Hypothalamus (tissue), 51 donors: ENCODE measurements around the gene BMPER.

ENCODE experiments used
- DNase-seq, 51 donors: peaks; one replicate each; lab custom pipeline; 2025; lab: John Stamatoyannopoulos, UW

Gene BMPER

DNA sequence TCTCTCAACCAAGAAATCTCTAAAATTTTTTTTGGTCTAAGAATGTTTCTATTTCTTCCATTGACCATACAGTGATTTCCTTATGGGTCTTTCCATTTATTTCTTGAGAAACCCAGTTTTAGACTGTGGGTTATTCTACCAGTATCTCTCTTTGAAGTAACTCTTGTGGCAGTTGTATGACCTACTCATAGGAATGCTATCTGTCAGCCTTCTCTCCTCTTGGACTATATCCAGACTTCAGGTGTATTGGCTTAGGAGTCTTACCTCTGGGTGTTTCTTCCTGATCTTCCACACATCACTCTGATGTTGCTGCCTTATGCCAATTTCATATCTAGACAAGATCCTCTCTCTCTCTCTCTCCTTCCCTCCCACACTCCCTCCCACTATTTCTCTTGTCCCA is 178.1 kb downstream of the BMPER start:
- DNase-seq: no peak

- no peak for DNase-seq
Measured at GRCh38 chr7:34084651-34085050, 179.3 kb downstream of the BMPER start.

GRCh38 chr7:34086064-34086463 is 180.7 kb downstream of the BMPER start:
- no peak for DNase-seq

DNA sequence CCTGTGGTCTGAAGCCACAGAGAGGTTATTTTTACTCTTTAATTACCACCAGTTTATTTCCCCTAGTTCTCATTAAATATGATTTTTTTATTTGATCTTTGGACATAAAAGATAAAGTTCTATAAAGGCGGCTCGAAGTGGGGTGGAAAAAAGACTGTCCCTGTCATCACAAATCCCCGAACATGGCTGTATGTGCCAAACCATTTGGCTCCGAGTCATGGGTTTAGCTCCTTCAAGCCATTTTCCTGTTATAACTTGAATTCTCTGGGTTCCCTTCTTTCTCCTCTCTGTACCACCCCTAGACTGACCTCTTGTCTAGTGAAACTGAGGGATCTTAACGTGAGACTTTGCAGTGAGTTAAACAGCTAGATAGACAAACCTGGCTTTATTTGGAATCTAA is 181.6 kb downstream of the BMPER start:
- DNase-seq: no peak

DNA sequence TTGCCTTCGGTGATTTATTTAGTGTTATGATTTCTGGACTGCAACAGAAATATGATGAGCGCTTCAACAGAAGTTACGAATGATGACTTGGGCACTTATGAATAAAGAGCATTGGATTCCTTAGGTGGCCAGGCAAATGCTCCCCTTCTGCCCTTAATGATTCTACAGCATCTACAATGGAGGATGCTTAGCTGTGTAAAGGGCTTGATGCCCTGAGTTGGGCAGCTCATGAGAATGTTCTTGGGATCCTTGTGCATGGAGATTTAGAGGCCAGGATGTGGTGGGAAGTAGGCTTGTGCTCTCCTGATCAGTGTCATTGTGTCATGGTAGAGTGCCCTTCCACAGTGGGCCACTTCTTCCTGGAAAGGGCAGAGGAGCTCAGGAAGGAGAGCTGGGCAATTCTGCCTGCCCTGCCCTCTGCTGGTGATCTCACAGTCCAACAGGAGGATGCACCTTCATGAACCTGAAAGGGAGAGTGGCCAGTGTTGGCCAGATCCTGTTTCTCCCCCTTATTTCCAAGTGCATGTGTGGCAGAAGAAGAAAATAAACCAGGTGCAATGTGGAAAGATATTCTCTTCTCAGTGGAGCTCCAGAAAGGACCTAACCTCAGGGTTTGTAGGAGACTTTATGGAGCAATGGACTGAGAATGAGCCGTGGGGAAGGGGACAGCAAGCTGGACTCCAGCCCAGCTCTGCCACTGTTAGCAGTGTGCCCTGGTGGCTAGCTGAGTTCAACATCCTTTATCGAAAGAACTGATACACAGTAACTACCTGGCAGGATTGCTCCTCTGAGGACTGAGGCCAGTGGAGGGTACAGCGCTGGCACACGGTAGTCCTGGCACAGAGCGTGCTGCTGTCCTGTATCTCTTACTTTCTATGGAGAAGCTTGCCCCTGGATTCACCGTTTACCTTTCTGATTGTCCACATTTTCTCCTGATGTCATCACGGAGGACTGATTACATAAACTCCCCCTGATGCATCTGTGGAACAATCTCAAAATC is 182.9 kb downstream of the BMPER start:
- peak in 1 of 51 donors; percentile 4 for DNase-seq

- no peak for DNase-seq
Measured at GRCh38 chr7:34090816-34091215, 185.5 kb downstream of the BMPER start.

- DNase-seq: no peak
Measured at GRCh38 chr7:34091321-34091917, 186.1 kb downstream of the BMPER start.

DNA sequence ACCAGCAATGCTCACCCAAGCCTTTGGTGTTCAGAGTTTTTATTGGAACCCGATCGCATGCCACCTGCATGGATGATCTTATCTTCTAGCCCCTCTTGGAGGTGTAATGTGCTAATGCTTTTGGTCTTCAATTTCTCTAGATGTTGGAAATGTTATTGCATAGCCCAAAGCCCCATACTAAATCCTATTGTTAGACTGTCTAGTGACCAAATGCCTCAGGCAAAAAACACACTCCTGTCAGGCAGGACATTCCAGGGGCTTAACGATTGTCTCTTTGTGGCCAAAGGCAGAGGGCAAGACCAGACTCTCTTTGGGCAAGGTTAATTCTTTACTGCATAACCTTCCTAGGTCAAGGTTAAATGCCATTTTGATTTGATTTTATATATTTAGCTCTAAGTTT is 187.9 kb downstream of the BMPER start:
- DNase-seq: no peak

DNA sequence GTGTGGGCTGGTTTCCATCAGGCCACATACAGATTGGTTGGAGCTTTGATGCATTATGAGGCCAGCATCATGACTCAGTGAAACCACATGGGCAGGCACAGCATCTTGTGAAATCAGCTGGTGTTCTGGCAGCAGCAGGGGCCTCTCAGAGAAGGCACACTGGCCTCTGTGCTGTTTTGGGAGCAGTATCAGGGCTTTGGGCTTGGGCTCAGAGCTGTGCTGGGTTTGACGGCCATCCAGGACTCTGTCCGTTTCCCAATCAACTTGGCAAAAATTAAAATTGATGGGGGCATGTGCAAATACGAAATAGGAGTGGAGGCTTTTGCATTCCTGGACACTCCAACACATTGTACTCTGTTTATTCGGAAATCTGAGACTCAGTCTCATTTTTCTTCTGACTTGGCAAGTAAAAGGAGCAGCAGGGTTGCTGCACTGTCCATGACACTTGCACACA is 190.9 kb downstream of the BMPER start:
- peak in 8 of 51 donors; percentile 3 to 45 (median 22) for DNase-seq

DNA sequence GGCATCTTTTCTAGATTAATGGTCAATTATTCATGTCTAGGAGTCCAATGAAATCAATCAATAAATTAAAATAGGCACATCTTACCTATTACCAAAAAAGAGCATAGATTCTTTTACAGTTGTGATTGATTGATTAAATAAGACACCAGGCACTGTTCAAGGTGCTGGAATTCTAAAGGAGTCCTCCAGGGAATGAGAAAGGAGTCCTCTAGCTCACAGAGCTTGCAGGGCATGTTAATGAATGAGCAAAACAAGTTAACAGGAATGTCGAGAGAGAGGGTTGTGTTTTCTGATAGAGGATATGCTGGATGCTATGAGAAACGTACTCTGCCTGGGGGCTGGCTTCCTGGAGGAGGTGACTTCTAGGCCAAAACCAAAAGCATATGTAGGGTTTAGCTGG is 191.4 kb downstream of the BMPER start:
- no peak for DNase-seq

GRCh38 chr7:34100661-34101060 is 195.3 kb downstream of the BMPER start:
- no peak for DNase-seq

DNA sequence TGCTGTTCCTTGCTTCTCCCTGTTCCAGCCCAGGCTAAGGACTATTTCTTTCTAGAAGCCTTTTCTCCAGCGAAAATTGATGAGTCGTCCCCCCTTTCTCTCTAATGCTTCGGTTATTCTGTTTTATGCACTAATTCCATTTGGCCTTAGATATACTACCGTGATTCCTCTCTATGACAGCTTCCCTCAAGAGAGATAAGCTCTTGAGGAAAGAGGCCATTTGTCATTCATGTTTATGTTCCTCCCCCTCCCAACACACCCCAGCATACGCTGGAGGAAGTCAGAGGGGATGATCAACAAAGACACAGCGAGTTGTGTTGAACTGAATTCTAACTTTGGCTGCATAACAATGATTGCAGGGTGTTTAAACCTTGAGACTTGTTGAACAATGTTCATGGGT is 198.8 kb downstream of the BMPER start:
- DNase-seq: no peak

- DNase-seq: no peak
Measured at GRCh38 chr7:34104992-34105391, 199.7 kb downstream of the BMPER start.

DNA sequence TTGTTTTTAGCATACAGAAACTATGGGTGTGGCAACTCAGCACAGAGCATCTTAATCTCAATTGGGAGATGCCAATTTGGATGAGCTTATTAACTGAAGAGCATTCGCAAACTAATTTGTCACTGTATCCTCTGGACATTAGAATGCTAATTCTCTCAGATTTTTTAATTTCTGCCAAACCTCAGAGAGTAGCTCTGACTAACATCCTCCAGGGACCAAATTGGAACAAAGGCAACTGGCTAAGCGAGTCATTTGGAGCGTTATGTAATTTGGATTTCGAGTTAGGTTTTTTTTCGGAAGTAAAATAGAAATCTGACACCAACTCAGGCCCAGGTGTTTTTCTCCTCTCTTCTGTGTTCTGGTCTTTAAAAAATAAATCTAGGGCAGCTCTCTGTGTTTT is 201.9 kb downstream of the BMPER start:
- no peak for DNase-seq

DNA sequence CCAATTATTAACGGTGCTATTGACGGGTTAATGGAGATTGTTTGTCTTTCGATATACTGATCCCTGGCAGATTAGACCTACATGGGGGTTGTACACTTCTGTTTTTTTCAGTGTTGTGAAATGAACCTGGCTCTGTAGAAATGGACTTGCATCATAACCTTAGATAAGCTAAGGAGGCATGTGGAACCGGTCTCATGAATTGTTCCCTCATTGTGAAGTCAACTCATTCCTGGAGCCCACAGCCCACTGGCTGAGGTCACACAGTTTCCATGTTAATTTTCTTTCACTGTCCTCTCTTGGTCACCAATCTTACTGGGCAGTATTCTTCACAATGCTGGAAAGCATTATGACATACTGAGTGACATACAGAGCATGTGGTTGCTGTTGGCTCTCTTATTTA is 202.8 kb downstream of the BMPER start:
- DNase-seq: no peak

DNA sequence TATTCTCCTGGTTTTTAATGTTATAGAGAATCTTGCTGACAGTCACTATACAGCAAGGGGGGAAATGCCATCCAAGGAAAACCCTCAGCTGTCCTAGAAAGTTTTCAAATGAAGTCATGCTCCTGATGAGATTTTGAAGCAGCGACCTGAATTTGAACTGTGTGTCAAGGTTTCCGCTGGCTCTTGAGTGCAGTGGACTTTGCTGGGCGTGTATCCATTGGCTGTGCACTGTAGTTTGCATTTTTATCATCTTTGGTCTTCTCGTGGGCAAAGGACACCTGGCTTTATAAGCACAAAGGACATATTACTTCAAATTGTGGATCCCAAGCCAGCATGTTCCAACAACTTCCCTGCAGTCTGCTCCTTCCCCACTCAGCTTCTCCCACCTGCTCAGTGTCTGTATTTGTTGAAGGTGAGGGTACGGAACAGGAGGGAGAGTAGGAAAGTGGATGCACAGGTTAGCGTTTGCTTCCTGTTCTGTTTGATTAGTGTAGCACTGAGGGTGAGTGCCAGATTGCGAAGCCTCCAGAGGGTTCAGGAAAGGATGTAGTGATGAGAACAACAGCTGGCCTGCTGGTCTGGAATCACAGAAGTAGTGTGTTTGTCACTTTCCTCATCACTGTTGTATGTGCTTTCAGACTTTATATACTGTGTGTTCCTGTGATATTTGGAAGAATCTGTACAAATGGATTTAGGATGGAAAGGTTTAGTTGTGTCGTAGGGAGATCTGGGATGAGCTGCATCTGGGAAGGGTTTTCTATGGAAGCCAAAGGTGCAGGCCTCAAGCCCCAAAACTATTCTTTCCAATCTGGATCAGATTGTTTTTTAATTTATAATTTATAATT is 204.8 kb downstream of the BMPER start:
- DNase-seq: no peak

GRCh38 chr7:34111031-34111430 is 205.7 kb downstream of the BMPER start:
- DNase-seq: no peak

DNA sequence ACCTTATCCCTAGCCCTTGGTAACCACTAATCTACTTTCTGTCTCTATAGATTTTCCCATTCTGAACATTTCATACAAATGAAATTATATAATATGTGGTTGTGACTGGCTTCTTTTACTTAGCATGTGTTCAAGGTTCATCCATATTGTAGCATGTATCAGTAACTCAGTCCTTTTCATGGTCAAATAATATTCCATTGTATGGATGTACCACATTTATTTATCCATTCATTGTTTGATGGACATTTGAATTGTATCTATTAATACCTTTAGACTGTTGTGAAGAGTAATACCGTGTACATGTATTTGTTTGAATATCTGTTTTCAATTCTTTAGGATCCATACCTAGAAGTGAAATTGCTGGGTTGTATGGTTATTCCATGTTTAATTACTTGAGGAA is 210.2 kb downstream of the BMPER start:
- no peak for DNase-seq

GRCh38 chr7:34117573-34117972 is 212.2 kb downstream of the BMPER start:
- no peak for DNase-seq

DNA sequence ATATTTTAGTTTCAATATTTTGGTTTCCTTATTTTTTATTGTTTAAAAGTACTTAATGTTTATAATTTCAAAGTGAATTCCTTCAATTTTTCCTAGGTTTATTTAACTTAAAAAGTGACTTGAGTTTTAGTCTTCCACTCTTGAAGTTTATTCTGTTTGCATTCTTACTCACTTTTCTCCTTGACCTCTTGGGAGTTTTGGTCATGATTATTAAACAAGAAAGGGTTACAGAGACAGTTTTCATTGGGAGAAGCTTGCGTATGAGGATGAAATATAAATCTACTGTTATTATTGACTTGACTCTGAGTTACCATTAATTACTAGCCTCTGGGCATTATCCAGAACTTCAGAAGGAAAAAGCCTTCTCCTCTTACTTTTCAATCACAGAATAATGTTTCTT is 216.0 kb downstream of the BMPER start:
- DNase-seq: no peak

- DNase-seq: no peak
Measured at GRCh38 chr7:34123316-34123715, 218.0 kb downstream of the BMPER start.
